Upper lobe of left lung (tissue), 4 donors: ENCODE data around the gene GEMIN5.

Experiments used
- EP300 ChIP-seq, 4 donors: sonication (generic); formaldehyde crosslinking; IDR thresholded peaks; one replicate each; pipeline ENCODE4 v1.5.1; 2017; ENCODE audit warnings: antibody characterized with exemption in 4 of 4, control low read depth in 2 of 4
- POLR2A ChIP-seq, 4 donors: fragments of 450-650 bp; IDR thresholded peaks; one replicate each; pipeline ENCODE4 v1.5.1; 2016 to 2017; ENCODE audit warnings: antibody characterized with exemption in 4 of 4, mild to moderate bottlenecking in 2 of 4
- POLR2AphosphoS5 ChIP-seq, 2 donors: sonication (generic); formaldehyde crosslinking; IDR thresholded peaks; one replicate each; pipeline ENCODE4 v1.5.1; 2017; ENCODE audit warnings: antibody characterized with exemption in 2 of 2
- TF ChIP-seq, protein P1 (sequence below), 6 experiments: fragments of 450-650 bp in 4 of 6; fragments of 200-600 bp in 2 of 6; sonication (generic) in 2 of 6; IDR thresholded peaks; one replicate each; pipeline ENCODE4 v1.5.1; 2016 to 2019; ENCODE audit warnings: antibody characterized with exemption in 6 of 6

DNA sequence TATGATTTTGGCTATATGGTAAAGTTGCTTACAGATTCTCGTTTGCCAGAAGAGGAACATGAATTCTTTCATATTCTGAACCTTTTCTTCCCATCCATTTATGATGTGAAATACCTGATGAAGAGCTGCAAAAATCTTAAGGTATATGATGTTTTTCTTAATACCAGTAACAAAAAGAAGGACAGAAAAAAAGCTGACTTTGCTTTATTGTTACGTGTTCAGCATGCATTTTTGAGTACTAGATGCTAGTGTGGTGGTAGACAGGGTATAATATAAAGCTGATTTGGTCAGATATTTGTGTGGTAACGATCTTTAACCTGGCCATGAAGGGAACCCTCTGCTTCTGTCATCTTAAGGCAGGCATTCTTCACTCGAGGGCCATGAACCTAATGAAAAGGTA, 66.3 kb downstream of the GEMIN5 start:
- TF ChIP-seq, protein P1, sequence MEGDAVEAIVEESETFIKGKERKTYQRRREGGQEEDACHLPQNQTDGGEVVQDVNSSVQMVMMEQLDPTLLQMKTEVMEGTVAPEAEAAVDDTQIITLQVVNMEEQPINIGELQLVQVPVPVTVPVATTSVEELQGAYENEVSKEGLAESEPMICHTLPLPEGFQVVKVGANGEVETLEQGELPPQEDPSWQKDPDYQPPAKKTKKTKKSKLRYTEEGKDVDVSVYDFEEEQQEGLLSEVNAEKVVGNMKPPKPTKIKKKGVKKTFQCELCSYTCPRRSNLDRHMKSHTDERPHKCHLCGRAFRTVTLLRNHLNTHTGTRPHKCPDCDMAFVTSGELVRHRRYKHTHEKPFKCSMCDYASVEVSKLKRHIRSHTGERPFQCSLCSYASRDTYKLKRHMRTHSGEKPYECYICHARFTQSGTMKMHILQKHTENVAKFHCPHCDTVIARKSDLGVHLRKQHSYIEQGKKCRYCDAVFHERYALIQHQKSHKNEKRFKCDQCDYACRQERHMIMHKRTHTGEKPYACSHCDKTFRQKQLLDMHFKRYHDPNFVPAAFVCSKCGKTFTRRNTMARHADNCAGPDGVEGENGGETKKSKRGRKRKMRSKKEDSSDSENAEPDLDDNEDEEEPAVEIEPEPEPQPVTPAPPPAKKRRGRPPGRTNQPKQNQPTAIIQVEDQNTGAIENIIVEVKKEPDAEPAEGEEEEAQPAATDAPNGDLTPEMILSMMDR (IDR thresholded peaks at IDR 0.05): no peak
- TF ChIP-seq POLR2AphosphoS5 (IDR thresholded peaks at IDR 0.05) (no peak), POLR2A (IDR thresholded peaks at IDR 0.05) (no peak), EP300 (IDR thresholded peaks at IDR 0.05) (no peak)
